GM12892 (cell line): ENCODE measurements around the gene FBXO38.

ENCODE experiments used
- POLR2A ChIP-seq: IDR thresholded peaks from 2 replicates; pipeline ENCODE4 v1.6.1; 2011; ENCODE audit warnings: low read depth, low read length, control low read depth
- TAF1 ChIP-seq: IDR thresholded peaks from 2 replicates; pipeline ENCODE4 v1.6.1; 2011; ENCODE audit warnings: low read depth, mild to moderate bottlenecking, control low read depth, low read length, borderline replicate concordance

- TF ChIP-seq TAF1 (no peak), POLR2A (no peak)
These were observed 108.6 kb downstream of the FBXO38 start for GRCh38 chr5:148492351-148492750.
